ENCODE results near the gene C14orf132.

Gene C14orf132

GRCh38 chr14:96077983-96078624 is 38.9 kb downstream of the C14orf132 start:
- peak; percentile 88 for DNase-seq (ENCODE audit: low read depth)
- no peak overlapping the region for H3K4me3 ChIP-seq (ENCODE audit: low read length)
- no peak for TF ChIP-seq CTCF (IDR thresholded peaks at IDR 0.05; ENCODE audit: insufficient read depth, low read depth, low read length, missing control alignments)

- no peak overlapping the region for H3K4me3 ChIP-seq (ENCODE audit: low read length)
- no peak for TF ChIP-seq CTCF (IDR thresholded peaks at IDR 0.05; ENCODE audit: insufficient read depth, low read depth, low read length, missing control alignments)
- DNase-seq (ENCODE audit: low read depth) = no peak
Observed at GRCh38 chr14:96078625-96079016, 39.5 kb downstream of the C14orf132 start.

GRCh38 chr14:96079066-96079465 is 39.9 kb downstream of the C14orf132 start:
- no peak for TF ChIP-seq CTCF (IDR thresholded peaks at IDR 0.05; ENCODE audit: insufficient read depth, low read depth, low read length, missing control alignments)
- no peak for DNase-seq (ENCODE audit: low read depth)
- no peak overlapping the region for H3K4me3 ChIP-seq (ENCODE audit: low read length)

GRCh38 chr14:96080571-96080970 is 41.4 kb downstream of the C14orf132 start:
- DNase-seq (ENCODE audit: low read depth) = no peak
- TF ChIP-seq CTCF (IDR thresholded peaks at IDR 0.05; ENCODE audit: insufficient read depth, low read depth, low read length, missing control alignments) = no peak
- H3K4me3 ChIP-seq (ENCODE audit: low read length) = no peak overlapping the region

GRCh38 chr14:96081224-96081623 is 42.1 kb downstream of the C14orf132 start:
- no peak for DNase-seq (ENCODE audit: low read depth)
- no peak overlapping the region for H3K4me3 ChIP-seq (ENCODE audit: low read length)
- TF ChIP-seq CTCF (IDR thresholded peaks at IDR 0.05; ENCODE audit: insufficient read depth, low read depth, low read length, missing control alignments) = no peak

- TF ChIP-seq CTCF (IDR thresholded peaks at IDR 0.05; ENCODE audit: insufficient read depth, low read depth, low read length, missing control alignments) = no peak
- H3K4me3 ChIP-seq (ENCODE audit: low read length) = no peak overlapping the region
- DNase-seq (ENCODE audit: low read depth) = no peak
Observed at GRCh38 chr14:96081767-96082400, 42.7 kb downstream of the C14orf132 start.
